ENCODE measurements around the gene ANKRD53.

DNA sequence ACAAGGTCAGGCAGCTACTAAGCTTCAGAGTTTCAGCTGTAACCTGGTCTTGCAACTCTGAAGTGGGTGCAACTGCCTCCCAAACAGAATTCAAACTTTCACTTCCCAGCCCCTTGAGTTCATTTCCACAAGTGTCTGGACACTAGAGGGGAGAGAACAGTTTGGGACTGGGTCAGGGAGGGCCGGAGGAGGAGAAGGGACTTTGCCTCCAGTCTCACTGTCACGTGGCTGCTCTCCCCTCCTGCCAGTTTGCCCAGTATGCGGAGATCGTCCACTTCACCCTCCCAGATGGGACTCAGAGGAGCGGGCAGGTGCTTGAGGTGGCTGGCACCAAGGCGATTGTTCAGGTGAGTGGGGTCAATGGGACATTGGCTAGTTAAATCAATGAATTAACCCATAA lies 20.6 kb upstream of the ANKRD53 start:
- TF ChIP-seq EZH2phosphoT487 (IDR thresholded peaks at IDR 0.05; ENCODE audit: low read depth, severe bottlenecking, unreplicated experiment) (no peak), EZH2 (IDR thresholded peaks at IDR 0.05; ENCODE audit: borderline replicate concordance) (no peak)
- TF ChIP-seq, protein P1, sequence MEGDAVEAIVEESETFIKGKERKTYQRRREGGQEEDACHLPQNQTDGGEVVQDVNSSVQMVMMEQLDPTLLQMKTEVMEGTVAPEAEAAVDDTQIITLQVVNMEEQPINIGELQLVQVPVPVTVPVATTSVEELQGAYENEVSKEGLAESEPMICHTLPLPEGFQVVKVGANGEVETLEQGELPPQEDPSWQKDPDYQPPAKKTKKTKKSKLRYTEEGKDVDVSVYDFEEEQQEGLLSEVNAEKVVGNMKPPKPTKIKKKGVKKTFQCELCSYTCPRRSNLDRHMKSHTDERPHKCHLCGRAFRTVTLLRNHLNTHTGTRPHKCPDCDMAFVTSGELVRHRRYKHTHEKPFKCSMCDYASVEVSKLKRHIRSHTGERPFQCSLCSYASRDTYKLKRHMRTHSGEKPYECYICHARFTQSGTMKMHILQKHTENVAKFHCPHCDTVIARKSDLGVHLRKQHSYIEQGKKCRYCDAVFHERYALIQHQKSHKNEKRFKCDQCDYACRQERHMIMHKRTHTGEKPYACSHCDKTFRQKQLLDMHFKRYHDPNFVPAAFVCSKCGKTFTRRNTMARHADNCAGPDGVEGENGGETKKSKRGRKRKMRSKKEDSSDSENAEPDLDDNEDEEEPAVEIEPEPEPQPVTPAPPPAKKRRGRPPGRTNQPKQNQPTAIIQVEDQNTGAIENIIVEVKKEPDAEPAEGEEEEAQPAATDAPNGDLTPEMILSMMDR (IDR thresholded peaks at IDR 0.05; ENCODE audit: poor library complexity): no peak
